Measurements from ENCODE around the gene MUC5AC.
"Not testable (repeated sequence)": the region's sequence is repeated elsewhere in the genome, so short reads cannot be mapped to it uniquely, and the experiment has no call there.

MUC5AC gene

DNA sequence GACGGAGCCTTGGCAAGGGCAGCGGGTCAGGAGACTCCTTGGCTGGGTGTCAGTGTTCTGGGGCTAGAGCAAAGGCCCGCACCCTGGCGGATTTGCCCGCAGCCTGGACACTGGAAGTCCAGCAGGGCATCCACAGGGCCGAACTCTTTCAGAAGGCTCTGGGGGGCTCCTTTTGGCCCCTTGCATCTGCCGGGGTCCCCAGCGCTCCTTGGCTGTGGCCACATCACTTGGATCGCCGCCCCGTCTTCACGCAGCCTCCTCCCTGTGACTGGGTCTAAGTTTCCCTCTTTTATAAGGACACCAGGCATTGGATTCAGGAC is 20.0 kb downstream of the MUC5AC start:
- DNase-seq (ENCODE audit: low spot score) = no peak

DNA sequence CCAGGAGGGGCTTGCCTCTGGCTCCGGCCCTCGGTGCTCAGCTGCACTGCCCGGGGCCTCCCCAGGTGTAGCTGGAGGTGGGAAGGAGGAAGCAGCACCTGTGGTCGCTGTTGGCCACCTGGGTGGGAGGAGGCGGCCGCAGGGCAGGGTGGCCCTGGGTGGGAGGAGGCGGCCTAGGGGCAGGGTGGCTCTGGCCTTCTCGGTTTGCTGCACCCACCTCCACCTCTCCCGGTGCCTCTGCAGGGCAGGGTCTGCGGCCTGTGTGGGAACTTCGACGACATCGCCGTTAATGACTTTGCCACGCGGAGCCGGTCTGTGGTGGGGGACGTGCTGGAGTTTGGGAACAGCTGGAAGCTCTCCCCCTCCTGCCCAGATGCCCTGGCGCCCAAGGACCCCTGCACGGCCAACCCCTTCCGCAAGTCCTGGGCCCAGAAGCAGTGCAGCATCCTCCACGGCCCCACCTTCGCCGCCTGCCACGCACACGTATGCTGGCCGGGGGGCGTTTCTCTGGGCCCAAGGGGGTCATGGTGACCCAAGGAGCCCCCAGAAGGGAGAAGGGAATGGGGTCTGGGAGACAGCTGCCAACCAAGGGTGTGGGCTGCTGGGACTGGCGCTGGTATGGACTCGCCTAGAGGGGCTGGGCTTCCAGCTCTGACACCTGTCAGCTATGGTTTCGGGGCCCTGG is 20.6 kb downstream of the MUC5AC start:
- DNase-seq (ENCODE audit: low spot score) = no peak

DNA sequence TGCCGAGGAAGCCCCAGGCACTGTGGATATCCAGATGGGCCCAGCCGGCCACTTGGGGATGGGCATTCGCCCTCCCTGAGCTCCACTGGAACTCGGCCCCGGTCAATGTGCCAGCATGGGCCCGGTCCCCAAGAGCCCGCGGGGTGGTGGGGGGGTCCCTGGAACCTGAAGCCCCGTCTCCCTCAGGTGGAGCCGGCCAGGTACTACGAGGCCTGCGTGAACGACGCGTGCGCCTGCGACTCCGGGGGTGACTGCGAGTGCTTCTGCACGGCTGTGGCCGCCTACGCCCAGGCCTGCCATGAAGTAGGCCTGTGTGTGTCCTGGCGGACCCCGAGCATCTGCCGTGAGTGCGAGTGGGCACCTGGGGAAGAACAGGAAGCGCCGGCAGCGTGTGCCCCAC is 21.2 kb downstream of the MUC5AC start:
- no peak for DNase-seq (ENCODE audit: low spot score)

DNA sequence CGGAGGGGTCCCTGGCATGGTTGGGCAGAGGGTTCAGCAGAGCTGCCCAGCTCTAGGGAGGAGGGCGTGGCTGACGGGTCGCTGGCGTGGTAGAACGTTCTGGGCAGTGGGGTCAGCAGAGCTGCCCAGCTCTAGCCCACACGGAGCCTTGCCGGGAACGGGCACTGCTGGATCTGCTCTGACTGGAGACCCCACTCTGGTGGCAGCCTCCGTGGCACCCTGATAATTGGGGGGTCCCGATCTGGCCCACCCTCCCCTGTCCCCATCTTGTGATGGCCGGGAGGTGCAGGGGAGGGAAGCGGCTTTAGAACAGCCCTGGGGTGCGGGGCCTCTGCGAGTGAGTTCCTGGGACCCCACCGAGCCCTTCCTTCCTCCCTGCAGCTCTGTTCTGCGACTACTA is 21.9 kb downstream of the MUC5AC start:
- no peak for DNase-seq (ENCODE audit: low spot score)

DNA sequence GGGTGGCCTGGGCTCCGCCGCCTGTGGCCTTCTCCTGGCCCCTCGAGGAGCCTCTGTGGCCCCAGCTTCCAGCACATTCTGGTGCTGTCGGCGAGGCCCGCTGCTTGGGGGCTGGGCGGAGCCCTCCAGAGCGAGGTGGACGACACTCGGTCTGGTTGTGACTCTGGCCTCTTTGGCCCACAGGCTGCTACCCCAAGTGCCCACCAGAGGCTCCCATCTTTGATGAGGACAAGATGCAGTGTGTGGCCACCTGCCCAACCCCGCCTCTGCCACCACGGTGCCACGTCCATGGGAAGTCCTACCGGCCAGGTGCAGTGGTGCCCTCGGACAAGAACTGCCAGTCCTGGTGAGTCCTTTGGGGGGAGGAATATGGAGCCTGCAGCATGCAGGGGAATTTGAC is 22.4 kb downstream of the MUC5AC start:
- DNase-seq (ENCODE audit: low spot score) = no peak

DNA sequence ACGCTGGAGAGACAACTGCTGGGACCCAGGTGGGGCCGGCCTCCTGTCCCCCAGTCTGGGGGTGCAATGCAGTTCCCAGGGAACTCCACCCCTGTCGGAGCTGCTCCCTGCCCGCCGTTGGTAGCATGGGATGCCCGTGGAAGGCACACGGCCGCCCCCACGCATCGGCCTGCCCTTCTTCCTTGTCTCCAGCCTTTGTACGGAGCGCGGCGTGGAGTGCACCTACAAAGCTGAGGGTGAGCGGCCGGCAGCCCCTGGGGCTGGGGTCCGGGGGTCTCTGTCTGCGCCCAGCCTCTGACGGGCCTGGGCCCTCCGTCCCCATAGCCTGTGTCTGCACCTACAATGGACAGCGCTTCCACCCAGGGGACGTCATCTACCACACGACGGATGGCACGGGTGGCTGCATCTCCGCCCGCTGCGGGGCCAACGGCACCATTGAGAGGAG is 23.2 kb downstream of the MUC5AC start:
- no peak for DNase-seq (ENCODE audit: low spot score)

DNA sequence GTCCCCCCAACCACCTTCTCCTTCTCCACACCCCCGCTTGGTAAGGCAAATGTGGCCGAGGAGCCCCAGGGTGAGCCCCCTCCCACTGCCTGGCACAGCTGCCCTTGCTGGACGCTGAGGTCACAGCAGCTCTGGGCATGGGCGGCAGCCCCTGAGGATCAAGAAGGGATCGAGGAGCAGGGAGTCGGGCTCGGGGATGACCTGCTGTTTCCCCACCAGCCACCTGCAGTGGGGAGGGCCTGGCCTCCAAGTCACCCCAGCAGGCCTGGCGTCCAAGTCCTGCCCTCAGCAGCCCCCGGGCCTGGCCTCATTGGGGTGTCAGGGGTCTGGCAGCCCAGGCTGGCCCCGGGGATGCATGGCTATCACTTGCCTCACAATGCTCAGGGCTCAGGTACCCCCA is 23.7 kb downstream of the MUC5AC start:
- no peak for DNase-seq (ENCODE audit: low spot score)

DNA sequence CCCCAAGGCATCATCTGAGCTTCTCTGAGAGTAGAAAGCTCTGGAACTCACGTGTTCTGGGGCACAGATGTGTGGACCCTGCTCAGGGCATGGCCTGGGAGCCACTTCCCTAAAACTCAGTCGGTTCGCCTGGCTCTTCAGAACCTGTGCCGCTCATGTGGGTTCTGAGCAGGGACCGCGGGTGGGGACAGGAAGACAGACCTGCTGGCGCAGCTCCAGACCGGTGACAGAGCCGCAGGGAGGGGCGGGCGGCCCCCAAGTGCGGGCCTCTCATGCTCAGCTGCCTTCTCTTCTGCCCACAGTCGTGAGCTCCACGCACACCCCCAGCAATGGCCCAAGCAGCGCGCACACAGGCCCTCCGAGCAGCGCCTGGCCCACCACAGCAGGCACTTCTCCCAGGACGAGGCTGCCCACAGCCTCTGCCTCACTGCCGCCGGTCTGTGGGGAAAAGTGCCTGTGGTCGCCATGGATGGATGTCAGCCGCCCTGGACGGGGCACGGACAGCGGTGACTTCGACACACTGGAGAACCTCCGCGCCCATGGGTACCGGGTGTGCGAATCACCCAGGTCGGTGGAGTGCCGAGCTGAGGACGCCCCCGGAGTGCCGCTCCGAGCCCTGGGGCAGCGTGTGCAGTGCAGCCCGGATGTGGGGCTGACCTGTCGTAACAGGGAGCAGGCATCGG is 24.2 kb downstream of the MUC5AC start:
- DNase-seq (ENCODE audit: low spot score) = no peak

DNA sequence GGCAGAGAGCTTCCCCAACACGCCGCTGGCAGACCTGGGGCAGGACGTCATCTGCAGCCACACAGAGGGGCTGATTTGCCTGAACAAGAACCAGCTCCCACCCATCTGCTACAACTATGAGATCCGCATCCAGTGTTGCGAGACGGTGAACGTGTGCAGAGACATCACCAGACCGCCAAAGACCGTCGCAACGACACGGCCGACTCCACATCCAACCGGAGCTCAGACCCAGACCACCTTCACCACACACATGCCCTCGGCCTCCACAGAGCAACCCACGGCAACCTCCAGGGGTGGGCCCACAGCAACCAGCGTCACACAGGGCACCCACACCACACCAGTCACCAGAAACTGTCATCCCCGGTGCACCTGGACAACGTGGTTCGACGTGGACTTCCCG is 26.4 kb downstream of the MUC5AC start:
- DNase-seq (ENCODE audit: low spot score) = not testable (repeated sequence)

DNA sequence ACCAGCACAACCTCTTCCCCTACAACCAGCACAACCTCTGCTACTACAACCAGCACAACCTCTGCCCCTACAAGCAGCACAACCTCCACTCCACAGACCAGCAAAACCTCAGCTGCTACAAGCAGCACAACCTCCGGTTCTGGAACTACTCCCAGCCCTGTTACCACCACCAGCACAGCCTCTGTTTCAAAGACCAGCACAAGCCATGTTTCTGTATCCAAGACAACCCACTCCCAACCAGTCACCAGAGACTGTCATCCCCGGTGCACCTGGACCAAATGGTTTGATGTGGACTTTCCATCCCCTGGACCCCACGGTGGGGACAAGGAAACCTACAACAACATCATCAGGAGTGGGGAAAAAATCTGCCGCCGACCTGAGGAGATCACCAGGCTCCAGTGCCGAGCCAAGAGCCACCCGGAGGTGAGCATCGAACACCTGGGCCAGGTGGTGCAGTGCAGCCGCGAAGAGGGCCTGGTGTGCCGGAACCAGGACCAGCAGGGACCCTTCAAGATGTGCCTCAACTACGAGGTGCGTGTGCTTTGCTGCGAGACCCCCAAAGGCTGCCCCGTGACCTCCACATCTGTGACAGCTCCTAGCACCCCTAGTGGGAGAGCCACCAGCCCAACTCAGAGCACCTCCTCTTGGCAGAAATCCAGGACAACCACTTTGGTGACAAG is 30.8 kb downstream of the MUC5AC start:
- DNase-seq (ENCODE audit: low spot score) = not testable (repeated sequence)

DNA sequence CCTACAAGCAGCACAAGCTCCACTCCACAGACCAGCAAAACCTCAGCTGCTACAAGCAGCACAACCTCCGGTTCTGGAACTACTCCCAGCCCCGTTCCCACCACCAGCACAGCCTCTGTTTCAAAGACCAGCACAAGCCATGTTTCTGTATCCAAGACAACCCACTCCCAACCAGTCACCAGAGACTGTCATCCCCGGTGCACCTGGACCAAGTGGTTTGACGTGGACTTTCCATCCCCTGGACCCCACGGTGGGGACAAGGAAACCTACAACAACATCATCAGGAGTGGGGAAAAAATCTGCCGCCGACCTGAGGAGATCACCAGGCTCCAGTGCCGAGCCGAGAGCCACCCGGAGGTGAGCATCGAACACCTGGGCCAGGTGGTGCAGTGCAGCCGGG is 32.1 kb downstream of the MUC5AC start:
- DNase-seq (ENCODE audit: low spot score) = not testable (repeated sequence)

DNA sequence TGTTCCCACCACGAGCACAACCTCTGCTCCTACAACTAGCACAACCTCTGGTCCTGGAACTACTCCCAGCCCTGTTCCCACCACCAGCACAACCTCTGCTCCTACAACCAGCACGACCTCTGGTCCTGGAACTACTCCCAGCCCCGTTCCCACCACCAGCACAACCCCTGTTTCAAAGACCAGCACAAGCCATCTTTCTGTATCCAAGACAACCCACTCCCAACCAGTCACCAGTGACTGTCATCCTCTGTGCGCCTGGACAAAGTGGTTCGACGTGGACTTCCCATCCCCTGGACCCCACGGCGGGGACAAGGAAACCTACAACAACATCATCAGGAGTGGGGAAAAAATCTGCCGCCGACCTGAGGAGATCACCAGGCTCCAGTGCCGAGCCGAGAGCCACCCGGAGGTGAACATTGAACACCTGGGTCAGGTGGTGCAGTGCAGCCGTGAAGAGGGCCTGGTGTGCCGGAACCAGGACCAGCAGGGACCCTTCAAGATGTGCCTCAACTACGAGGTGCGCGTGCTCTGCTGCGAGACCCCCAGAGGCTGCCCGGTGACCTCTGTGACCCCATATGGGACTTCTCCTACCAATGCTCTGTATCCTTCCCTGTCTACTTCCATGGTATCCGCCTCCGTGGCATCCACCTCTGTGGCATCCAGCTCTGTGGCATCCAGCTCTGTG is 34.2 kb downstream of the MUC5AC start:
- DNase-seq (ENCODE audit: low spot score) = not testable (repeated sequence)

DNA sequence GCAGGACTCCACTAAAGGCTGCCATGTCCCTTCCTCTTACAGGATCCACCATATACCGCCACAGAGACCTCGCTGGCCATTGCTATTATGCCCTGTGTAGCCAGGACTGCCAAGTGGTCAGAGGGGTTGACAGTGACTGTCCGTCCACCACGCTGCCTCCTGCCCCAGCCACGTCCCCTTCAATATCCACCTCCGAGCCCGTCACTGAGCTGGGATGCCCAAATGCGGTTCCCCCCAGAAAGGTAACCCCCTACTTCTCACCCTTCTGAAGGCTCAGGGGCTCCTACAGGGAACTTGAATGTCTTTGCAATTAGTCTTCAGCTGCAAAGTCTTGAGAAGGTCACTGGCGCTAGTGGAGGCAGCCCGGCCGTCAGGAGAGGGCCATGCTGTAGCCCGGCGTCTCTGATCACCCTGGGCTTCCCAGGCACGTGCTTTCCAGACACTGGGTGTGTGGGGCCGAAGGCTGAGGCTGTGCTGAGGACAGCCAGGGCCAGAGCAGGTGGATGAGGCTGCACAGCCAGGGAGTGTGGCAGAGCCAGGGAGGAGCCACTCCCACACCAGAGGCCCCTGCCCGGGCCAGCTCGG is 35.1 kb downstream of the MUC5AC start:
- DNase-seq (ENCODE audit: low spot score) = no peak

DNA sequence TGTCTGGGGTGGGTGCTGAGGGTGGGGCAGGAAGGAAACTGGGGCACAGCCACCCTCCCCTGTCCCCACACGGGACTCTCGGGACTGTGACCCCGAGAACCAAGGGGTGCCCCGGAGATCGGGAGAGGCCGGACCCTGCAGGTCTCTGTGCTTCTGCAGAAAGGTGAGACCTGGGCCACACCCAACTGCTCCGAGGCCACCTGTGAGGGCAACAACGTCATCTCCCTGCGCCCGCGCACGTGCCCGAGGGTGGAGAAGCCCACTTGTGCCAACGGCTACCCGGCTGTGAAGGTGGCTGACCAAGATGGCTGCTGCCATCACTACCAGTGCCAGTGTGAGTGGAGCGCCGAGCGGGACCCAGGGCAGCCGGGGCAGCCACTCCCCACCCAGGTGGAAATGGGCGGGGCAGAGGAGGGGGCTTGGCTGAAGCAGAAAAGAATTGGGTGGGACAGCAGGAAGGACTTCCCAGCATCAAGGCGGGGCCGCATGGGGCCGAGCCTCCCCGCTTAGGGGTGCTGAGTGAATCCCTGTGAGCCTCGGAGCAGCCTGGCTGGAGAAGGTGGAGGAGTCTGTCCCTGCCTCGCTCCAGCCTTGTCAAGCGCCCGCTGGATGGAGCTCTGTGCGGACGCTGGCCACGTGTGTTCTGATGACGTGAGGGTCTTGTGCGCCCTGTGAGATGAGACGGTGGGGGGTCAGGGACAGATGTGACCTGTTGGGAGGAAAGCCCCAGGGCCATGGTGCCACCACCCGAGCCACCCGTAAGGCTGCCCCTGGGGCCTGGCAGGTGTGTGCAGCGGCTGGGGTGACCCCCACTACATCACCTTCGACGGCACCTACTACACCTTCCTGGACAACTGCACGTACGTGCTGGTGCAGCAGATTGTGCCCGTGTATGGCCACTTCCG is 35.8 kb downstream of the MUC5AC start:
- DNase-seq (ENCODE audit: low spot score) = no peak

DNA sequence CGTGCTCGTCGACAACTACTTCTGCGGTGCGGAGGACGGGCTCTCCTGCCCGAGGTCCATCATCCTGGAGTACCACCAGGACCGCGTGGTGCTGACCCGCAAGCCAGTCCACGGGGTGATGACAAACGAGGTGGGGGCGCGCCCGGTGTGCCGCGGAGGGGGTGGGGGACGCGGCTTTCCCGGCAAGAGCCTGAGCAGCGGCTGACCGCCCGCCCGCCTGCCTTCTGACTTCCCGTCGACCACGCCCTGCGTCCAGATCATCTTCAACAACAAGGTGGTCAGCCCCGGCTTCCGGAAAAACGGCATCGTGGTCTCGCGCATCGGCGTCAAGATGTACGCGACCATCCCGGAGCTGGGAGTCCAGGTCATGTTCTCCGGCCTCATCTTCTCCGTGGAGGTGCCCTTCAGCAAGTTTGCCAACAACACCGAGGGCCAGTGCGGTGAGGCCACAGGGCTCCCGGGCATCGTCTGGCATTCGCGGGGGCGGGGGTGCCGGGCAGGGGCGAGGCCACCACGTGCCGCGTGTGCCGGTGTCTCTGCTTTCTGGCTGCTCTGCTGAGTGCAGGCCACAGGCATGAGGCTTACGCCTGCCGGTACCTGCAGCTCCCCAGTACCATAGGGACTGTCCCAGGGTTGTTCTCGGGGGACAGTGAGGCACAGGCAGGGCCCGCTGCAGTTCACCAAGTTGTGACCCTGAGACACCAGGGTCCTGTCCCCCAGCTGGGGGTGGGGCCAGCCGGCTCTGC is 36.7 kb downstream of the MUC5AC start:
- DNase-seq (ENCODE audit: low spot score) = no peak

DNA sequence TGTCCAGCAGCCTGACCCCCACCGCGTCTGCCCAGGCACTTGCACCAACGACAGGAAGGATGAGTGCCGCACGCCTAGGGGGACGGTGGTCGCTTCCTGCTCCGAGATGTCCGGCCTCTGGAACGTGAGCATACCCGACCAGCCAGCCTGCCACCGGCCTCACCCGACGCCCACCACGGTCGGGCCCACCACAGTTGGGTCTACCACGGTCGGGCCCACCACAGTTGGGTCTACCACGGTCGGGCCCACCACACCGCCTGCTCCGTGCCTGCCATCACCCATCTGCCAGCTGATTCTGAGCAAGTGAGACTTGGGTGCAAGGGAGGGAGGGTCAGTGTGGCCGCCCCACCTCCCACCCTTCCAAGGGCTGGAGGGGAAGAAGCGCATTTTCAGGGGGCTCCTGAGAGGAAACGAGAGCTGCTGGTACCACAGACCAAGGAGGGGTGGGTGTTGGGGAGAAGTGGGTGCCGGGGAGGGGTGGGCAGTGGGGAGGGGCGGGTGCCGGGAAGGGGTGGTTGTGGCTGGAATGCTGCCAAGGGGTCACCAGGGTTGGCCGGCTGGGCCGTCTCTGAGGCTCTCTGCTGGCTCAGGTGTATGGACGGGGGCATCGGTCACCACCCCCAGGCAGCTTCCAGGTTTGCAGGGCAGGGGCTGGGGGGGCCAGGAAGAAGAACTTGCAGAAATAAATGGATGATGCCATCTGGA is 37.4 kb downstream of the MUC5AC start:
- no peak for DNase-seq (ENCODE audit: low spot score)

DNA sequence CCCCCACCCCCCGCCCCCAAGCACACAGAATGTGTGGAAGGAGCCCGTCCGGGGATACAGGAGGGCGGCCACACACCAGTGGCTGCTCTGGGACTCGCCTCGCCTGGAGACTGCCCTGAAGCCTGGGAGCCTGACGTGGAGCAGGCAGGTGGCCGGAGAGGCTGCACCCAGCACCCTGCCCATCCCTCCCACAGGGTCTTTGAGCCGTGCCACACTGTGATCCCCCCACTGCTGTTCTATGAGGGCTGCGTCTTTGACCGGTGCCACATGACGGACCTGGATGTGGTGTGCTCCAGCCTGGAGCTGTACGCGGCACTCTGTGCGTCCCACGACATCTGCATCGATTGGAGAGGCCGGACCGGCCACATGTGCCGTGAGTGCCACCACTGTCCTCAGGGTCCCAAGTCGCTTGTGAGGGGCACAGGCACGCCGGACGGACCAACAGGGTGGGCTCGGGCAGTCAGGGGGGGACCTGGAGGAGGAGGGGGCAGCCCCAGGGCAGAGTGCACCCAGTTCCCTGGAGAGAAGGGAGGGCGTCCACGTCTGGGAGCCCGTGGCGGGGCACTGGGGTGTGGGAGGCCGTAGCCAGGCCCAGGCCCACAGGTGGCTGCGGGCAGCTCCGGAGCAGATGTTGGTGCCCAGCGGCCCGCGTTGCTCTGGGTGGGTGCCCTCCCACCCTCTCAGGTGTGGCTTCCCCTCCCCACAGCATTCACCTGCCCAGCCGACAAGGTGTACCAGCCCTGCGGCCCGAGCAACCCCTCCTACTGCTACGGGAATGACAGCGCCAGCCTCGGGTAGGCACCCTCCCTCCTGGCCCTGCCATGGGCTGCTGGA is 38.1 kb downstream of the MUC5AC start:
- DNase-seq (ENCODE audit: low spot score) = no peak

DNA sequence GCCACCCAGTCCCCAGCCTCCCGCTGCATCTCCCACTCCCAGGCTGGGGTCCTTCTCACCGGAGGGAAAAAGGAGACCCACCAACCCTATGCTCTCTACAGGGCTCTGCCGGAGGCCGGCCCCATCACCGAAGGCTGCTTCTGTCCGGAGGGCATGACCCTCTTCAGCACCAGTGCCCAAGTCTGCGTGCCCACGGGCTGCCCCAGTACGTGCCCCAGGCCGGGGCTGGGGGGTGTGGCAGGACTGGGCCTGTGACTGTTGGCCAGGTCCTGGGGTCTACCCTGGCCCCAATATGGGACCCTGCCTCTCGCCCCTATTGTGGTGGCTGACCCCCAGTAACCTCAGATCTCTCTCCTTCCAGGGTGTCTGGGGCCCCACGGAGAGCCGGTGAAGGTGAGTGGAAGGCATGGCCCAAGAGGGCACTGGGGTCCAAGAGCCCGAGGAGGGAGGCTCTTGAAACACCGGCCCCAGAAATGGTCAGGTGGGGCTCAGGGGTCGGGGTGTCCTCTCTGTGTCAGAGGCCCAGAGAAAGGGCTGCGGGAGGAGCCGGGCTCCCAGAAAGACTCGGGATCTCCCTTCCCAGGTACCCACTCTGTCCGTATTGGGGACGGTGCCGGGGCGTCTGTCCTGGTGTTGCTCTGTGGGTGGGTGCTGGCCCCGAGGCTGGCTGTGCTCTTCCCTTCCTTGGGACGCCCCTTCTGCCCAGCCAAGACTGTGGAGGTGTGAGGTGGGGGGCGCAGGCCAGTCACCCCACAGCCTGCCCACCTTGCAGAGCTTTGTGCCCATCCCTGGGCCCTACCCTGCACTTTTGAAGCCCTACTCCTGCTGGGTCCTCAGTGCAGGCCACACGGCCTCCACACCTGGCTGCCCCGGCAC is 39.0 kb downstream of the MUC5AC start:
- no peak for DNase-seq (ENCODE audit: low spot score)

Measured in hepatic stellate cell (primary cell).